Measurements from ENCODE around the gene RPRD1B. TPM values are rescaled to one million over a fixed set of nuclear protein-coding genes. Genes with fewer than 3 reads are reported as not detected.

Gene RPRD1B
- polyA plus RNA-seq, 2 of the 4 experiments (the other 2 are of a cell fraction), result 16.4 to 28.4 TPM

- Histone ChIP-seq H3K9me3 (no peaks in the 10 kb centered on the region), H3K27ac (no peak overlapping the region), H3K4me2 (no peak overlapping the region), H3K4me3 (no peak overlapping the region), H3K4me1 (peaks cover 9% of the 10 kb centered on the region; the same call in 2 of the 3 replicates)
- DNase-seq (ENCODE audit: low read depth in 1 of 2, low spot score in 1 of 2) (no peak), ATAC-seq (no peak), FAIRE-seq (no peak)
- WGBS (ENCODE audit: missing lambda C conversion rate), result 96% methylated on average over 6 of the region's 8 CpGs
- CTCF ChIA-PET, result interaction anchor here (0.9 kb wide), 1 partner anchor 9 kb away, joined by 4 read pairs; no protein-coding TSS in a partner anchor
- TF ChIP-seq ZSCAN20 (CRISPR knock-in tag; IDR thresholded peaks at IDR 0.05) (no peak), ATOH8 (CRISPR knock-in tag; IDR thresholded peaks at IDR 0.05; ENCODE audit: low read depth) (no peak), HOXB13 (CRISPR knock-in tag; IDR thresholded peaks at IDR 0.05; ENCODE audit: low read depth) (no peak), MYC (IDR thresholded peaks at IDR 0.05; ENCODE audit: borderline replicate concordance, low read length) (no peak), CEBPB (IDR thresholded peaks at IDR 0.05) (no peak), FOSL2 (IDR thresholded peaks at IDR 0.05) (no peak), FOSL2 (CRISPR knock-in tag; IDR thresholded peaks at IDR 0.05) (no peak), GATA3 (IDR thresholded peaks at IDR 0.05; ENCODE audit: borderline replicate concordance) (no peak), PBX3 (IDR thresholded peaks at IDR 0.05) (no peak), ZC3H11A (IDR thresholded peaks at IDR 0.05) (no peak)
- POLR2A ChIA-PET, result no interaction called here
Measured at GRCh38 chr20:38002422-38002821, 31.1 kb upstream of the RPRD1B start.

GRCh38 chr20:38004416-38004815, 29.1 kb upstream of the RPRD1B start:
- no peak for TF ChIP-seq NR3C1 (IDR thresholded peaks at IDR 0.05)
- TF ChIP-seq CBX8 (IDR thresholded peaks at IDR 0.05), result no peak
- no peak for TF ChIP-seq HDAC2 (IDR thresholded peaks at IDR 0.05)
- TF ChIP-seq MAX (IDR thresholded peaks at IDR 0.05), result no peak
- TF ChIP-seq HOXA7 (CRISPR knock-in tag; IDR thresholded peaks at IDR 0.05), result no peak
- no peak for TF ChIP-seq ZC3H11A (IDR thresholded peaks at IDR 0.05)
- TF ChIP-seq MAZ (IDR thresholded peaks at IDR 0.05; ENCODE audit: borderline replicate concordance, low read depth, low read length), result no peak
- TF ChIP-seq HMGXB4 (CRISPR knock-in tag; IDR thresholded peaks at IDR 0.05; ENCODE audit: borderline replicate concordance), result no peak
- no peak for TF ChIP-seq HEYL (CRISPR knock-in tag; IDR thresholded peaks at IDR 0.05)
- Histone ChIP-seq H3K4me1 (peaks cover 9% of the 10 kb centered on the region; the same call in 2 of the 3 replicates), H3K27ac (no peak overlapping the region), H3K4me3 (no peak overlapping the region), H3K4me2 (no peak overlapping the region), H3K9me3 (no peaks in the 10 kb centered on the region)
- ChIA-PET POLR2A (no interaction called here), CTCF (no interaction called here)
- DNase-seq (ENCODE audit: low read depth in 1 of 2, low spot score in 1 of 2) (no peak), ATAC-seq (no peak), FAIRE-seq (no peak)
- 96% methylated on average over 1 of the region's 1 CpG for WGBS (ENCODE audit: missing lambda C conversion rate)

GRCh38 chr20:38005903-38006302, 27.6 kb upstream of the RPRD1B start:
- ChIA-PET POLR2A (no interaction called here), CTCF (interaction anchor here (0.7 to 1.3 kb wide), 7 partner anchors 14 to 442 kb away, joined by 3 to 6 read pairs (median 3); no protein-coding TSS in a partner anchor)
- TF ChIP-seq RNF2 (IDR thresholded peaks at IDR 0.05; ENCODE audit: borderline replicate concordance, low read depth) (no peak), TP53 (CRISPR knock-in tag; IDR thresholded peaks at IDR 0.05) (no peak), POLR2A (IDR thresholded peaks at IDR 0.05; ENCODE audit: low read length) (no peak), FOXS1 (CRISPR knock-in tag; IDR thresholded peaks at IDR 0.05) (no peak), REST (IDR thresholded peaks at IDR 0.05) (no peak), ZC3H11A (IDR thresholded peaks at IDR 0.05) (no peak)
- H3K27ac ChIP-seq, result no peak overlapping the region
- peaks cover 9% of the 10 kb centered on the region; the same call in 2 of the 3 replicates for H3K4me1 ChIP-seq
- H3K9me3 ChIP-seq, result no peaks in the 10 kb centered on the region
- no peak overlapping the region for H3K4me3 ChIP-seq
- no peak overlapping the region for H3K4me2 ChIP-seq
- WGBS (ENCODE audit: missing lambda C conversion rate), result 81% methylated on average over 5 of the region's 5 CpGs
- no peak for FAIRE-seq
- DNase-seq (ENCODE audit: low read depth in 1 of 2, low spot score in 1 of 2), result no peak
- no peak for ATAC-seq

All from A549 (cell line).